Measurements from ENCODE around the gene GPR108.

GRCh38 chr19:6737873-6738786 is 750 bp upstream of the GPR108 start:
- peak; percentile 68 for TF ChIP-seq CTCF (IDR thresholded peaks at IDR 0.05; ENCODE audit: poor library complexity)
- TF ChIP-seq EZH2 (IDR thresholded peaks at IDR 0.05; ENCODE audit: borderline replicate concordance) = no peak
- no peak for TF ChIP-seq EZH2phosphoT487 (IDR thresholded peaks at IDR 0.05; ENCODE audit: low read depth, severe bottlenecking, unreplicated experiment)

All from hepatocyte (in vitro differentiated cells).